HG03558 (cell line): ENCODE data around the gene MAPK8.

Experiments
- ATAC-seq: cut with Tn5 transposase; IDR thresholded peaks from one replicate; pipeline ENCODE4 v1.9.1; 2021; ENCODE audit warnings: moderate number of reproducible peaks; ENCODE audit not compliant: unreplicated experiment; ENCODE audit errors: extremely low read depth

Gene MAPK8

GRCh38 chr10:48444266-48444665 is 137.8 kb downstream of the MAPK8 start:
- no peak for ATAC-seq

DNA sequence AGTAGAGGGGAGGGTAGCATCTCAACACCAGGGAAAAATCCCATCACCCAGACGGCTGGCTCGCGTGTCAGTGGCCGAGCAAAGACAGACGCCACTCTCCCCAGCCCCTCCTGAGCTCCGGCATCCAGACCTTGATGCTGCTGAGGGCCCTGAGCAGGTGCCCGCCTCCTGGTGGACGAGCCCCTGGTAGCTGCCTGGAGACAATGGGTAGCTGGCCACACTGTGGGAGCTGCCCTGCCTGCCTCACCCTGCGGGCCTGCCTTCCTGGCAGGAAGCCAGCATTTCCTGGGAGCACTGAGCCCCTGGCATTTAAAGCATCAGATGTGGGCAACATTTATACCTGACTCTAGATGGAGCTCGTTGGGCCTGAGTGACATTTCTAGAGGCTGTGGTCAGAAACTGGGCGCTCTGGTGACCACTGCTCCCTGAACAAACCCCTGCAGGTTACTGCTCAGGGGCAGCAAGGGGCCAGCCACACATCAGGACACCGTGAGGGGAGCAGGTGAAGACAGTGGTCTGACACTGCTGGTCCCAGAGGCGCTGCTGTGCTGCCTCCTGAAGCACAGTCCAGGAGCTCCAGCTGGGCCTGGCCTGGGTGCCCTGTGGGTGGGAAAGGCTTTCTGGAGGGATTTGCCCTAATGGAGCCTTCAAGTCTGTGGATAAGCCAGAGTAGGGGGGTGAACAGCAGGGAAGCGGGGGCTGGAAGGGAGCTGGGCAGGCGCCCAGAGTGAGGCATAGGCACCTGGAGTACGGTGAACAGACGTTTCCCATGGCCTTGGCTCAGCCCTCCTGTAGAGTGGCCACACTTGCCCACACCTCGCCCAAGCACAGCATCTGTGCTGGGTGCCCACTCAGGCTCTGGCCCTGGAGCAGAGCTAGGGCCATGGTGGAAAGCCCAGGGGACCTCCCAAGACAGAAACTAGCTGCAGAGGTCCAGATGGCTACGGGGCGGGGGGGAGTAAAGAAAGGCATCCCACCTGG is 138.7 kb downstream of the MAPK8 start:
- ATAC-seq = no peak

DNA sequence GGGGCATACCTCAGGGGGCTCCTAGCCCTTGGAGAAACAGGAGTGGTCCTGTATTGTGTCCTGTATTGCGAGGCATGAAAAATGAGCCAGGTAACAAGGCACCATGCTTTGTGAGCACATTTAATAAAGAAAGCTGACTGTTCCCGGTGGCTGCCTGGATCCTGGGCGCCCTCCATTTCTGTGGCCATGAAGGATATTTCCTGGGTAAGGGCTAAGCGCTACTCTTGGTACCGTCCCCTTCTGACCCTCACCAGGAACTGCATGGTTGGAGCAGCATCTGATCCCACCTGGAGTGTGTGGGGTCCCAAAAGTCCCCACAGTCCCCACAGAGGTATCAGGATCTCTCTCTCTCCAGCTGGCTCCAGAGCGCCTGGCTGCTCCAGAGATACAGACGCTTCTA is 139.5 kb downstream of the MAPK8 start:
- no peak for ATAC-seq

- no peak for ATAC-seq
Observed at GRCh38 chr10:48446785-48447184, 140.3 kb downstream of the MAPK8 start.

DNA sequence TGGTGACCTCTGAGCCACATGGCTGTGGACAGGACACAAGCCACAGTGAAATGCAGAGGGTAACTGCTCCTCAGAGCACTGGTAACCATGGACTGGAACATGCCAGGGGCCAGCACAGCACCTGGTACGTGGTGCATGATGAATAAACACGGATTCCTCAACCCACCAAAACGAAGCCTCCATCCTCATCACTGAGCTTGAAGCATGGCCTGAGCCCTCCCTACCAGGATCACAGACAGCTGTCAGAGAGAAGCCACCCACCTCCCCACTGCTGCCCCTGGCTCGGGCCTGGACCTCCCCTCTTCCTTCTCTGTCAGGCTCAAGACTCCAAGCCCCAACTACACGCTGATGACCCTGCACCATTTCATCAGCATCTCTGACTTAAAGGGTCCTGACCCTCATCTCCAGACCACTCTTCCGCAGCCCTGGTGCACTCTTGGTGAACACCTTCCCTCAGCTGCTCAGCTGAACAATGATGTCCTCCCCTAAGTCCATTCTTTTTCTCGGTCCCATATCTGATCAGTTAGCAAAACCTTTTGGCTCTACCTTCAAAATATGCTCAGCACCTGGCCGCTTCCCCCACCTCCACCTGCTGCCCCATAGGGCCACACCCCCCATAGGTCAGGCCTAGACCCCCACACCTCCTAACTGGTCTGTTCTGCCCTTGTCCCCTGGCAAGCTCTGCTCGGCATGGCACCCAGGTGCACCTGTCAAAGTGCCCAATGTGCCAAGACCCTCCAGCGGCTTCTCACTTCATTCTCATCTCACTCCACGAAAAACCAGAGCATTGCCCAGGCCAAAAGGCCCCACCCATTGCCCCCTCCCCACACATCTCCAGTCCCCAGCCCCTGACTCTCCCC is 141.1 kb downstream of the MAPK8 start:
- ATAC-seq = no peak

- ATAC-seq = no peak
Observed at GRCh38 chr10:48448796-48449195, 142.3 kb downstream of the MAPK8 start.

- ATAC-seq = no peak
Observed at GRCh38 chr10:48449501-48450232, 143.2 kb downstream of the MAPK8 start.

GRCh38 chr10:48450233-48450740 is 143.8 kb downstream of the MAPK8 start:
- no peak for ATAC-seq

DNA sequence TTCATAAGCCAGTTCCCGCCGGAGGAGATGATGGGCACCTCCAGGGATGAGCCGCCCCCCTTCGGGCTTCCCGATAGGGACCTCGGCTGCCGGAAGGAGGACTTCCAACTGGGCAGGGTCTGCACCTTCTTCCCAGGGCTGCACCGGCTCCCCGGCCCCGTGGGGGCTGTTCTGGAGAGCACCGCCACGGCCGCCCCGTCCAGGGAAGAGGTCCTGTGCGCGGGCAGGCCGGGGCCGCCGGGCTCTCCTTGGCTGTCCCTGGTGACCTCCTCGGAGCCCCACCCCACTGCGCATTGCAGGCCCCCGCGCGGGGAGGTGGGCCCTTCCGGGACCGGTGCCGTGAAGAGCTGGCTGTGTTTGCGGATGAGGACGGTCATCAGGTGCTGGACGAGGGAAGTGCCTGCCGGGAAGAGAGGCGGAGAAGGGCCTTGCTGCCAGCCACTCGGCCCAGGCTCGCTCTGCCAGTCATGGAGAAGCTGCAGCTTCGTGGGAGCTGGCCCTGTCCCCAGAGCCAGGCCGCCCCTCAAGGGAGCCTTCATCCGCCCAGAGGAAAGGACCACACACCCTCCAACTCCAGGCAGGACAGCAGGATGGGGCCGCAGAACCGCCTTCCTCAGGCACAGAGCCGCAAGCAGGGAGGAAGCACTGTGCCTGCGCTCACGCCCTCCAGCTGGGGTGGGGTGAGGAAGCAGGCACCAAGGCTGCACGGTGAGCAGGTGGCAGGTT is 144.4 kb downstream of the MAPK8 start:
- no peak for ATAC-seq

DNA sequence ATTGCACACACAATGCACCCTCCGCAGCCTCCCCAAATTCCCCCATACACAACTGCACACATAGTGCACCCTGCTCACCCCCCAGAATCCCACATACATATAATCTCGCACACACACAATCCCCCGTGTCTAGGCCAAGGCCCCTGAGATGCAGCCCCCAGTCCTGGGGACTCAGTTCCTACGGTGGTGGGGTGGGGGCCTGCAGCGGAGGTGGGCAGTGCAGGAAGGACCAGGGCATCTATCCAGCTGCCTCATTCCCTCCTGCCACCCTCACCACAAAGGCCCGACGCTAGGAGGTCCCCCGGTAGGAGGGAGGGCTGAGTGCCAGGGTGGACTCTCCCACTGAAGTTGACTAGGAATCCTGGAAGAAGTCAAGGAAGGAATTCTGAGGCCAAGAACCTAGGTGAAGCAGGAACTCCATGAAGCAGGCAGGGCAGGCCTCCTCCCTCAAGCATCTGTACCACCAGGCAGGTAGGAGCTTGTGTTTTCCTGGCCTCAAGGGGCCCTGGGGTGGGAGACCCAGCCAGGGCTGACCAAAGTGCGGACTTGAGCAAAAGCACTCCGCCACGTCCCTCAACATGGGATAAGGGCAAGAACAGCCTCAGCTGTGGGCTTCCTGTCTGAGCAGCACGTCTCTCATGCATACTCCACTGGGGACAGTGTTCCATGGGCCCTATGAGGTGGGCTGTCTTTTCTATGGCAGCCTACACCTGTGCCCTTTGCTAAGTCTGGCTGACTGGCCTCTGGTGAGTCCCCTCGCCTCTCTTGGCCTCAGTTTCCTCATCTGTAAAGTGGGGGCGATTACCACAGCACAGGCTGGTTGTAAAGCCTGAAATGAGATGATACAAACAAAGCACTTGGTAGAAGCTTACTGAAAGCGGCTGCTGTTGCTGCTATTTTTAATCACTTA is 145.7 kb downstream of the MAPK8 start:
- ATAC-seq = no peak

DNA sequence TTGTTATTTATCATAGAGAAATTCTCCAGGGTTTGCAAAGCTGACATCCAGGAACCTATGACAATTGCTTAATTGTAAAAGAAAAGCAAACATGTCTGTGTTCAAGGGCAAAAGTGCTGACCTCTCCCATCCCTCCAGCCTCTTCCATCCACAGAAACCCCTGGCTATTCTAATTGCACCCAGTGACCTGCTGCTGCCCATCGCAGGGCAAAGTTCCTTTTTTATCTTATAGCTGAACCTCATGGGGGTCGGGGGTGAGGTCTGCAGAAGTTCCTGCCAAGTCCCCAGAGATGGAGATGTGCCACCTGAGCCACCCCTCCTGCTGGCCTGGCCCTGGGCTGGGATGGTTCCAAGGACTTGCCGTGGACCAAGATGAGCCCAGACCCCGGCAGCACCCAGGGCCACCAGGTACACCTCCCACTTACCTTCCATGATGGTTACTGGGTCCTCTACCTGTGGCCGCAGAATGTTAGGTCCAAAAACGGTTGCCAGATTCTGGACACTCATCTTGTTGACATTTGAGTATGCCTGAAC is 146.5 kb downstream of the MAPK8 start:
- no peak for ATAC-seq

- ATAC-seq = no peak
Observed at GRCh38 chr10:48453451-48454301, 147.2 kb downstream of the MAPK8 start.

DNA sequence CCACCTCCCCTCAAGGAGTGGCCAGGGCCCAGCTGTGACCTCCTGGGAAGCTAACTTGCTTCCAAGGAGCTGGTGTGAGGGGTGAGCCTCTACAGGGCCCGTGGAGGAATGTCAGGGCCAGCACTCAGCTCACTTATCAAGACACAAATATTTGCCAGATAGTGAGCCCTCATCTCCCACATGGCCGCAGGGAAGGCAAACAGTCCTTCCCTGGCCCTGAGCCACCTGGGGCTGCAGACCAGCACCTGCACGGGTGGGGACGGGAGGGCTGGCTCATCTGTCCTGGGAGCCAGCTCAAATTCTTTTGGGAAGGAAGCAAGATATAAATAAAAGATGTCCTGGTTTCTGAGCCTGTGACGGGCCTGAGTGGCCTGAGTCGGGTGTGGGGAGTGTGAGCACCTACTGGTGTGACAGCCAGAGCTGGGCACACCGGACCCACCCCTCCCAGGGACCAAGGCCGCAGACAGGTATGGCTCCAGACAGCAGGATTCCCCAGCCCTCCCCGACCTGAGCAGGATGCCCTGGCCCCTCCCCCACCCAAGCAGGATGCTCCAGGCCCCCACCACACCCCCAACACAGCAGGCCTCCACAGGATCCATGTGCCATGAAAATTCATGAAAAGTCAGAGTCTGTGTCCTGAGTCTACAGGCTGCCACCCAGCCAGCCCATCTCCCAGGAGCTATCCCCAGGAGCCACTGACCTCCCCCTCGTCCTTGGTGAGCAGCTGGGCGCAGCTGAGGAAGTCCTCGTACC is 148.0 kb downstream of the MAPK8 start:
- ATAC-seq = no peak

DNA sequence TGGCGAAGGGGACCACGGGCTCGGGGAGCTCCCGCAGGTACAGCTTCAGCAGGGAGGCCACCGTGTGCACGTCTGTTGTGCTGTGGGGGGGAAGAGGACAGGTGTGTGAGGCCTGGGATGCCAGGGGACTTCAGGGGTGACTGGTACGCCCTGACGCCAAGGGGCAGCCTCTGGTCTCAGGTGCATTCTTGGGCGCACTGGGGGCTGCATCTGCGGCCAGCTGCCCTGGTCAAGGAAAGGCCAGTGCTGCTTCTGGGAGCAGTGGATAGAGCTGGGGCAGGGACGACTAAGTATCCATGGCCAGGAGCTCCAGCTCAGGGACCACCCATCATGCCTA is 148.5 kb downstream of the MAPK8 start:
- no peak for ATAC-seq

DNA sequence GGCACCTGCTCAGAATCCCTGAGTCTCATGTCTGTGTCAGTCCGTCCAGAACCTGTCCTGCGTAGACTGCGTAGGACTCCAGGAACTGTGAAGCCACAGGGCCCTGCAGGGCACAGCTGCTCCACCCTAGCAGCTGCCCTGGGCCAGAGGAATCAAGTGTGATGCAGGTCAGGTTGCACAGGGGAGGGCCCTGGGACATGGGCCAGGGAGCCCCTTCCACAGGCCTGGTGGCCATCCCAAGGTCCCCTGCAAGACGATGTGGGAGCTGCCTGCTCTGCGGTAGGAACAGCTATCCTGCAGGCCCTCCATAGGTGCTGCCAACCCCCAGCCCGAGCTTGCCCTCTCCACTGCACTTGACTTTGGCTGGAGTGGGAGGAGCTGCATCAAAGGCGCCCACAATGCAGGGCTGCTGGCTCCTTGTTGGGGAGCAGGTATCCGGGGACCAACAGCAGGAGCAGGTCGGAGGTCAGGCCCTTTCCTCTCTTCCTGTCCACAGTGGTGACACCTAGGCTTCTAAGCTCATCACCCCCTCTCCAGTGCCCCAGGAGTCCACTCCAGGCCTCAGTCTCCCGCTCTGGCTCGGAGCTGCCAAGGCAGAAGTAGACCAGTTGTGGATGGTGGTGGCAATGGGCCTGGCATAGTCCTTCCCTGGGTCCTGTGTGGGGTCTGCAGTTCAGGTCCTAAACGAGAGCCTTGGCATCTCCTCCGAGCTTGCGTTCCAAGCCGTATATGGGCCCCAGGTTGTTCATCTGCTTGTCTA is 149.1 kb downstream of the MAPK8 start:
- no peak for ATAC-seq

DNA sequence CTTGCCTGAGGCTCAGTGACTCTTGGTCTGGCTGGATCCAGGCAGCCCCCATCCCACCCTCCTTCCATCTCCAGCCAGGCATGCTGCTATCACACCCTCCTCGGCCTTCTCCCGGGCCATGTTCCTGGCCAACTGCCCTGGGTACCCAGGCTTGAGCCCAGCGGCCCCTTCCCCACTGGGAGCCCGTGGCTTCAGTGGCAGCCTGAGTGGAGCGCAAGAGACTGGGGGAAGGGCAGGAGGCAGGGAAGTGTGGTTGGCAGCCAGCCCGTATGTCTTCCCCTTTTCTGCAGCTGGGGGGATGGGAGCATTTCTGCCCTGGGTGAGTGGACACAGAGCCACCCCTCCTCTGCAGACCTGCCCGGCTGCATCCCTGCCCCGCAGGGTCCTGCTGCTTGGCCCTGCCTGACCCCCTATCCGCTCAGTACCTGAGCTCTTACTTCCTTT is 149.9 kb downstream of the MAPK8 start:
- ATAC-seq = no peak
